OCI-LY3 (cell line): ENCODE results near the gene AFAP1.

ENCODE experiments used
- H2AFZ ChIP-seq: fragments of 200-600, 300-600 bp; shearing (Covaris generic); 2 replicates; pipeline ENCODE4 v1.6.0; 2014; ENCODE audit warnings: antibody characterized with exemption, low read depth, low read length
- H3K27ac ChIP-seq: fragments of 200-600, 300-600 bp; sonication (generic); 2 replicates; pipeline ENCODE4 v1.5.1; 2014; ENCODE audit warnings: mild to moderate bottlenecking, low read length, moderate library complexity, mixed read lengths
- H3K27me3 ChIP-seq: fragments of 200-600, 300-600 bp; sonication (generic); 2 replicates; pipeline ENCODE4 v1.6.1; 2014; ENCODE audit warnings: low read depth, low read length, mixed read lengths
- H3K36me3 ChIP-seq: fragments of 200-600, 300-600 bp; sonication (generic); replicated peaks from 2 replicates; pipeline ENCODE3; 2014; ENCODE audit warnings: low read depth, low read length, mixed read lengths
- H3K4me1 ChIP-seq: fragments of 300-600, 200-600 bp; sonication (generic); 2 replicates; pipeline ENCODE4 v1.6.1; 2014; ENCODE audit warnings: low read length, mixed read lengths
- H3K4me2 ChIP-seq: fragments of 200-600, 300-600 bp; sonication (generic); 2 replicates; pipeline ENCODE4 v1.6.1; 2014; ENCODE audit warnings: low read length, mixed read lengths
- H3K4me3 ChIP-seq: fragments of 300-600, 200-600 bp; sonication (generic); 2 replicates; pipeline ENCODE4 v1.5.1; 2014; ENCODE audit warnings: antibody characterized with exemption, mild to moderate bottlenecking, low read length, moderate library complexity
- H3K79me2 ChIP-seq: fragments of 300-600, 200-600 bp; shearing (Covaris generic); 2 replicates; pipeline ENCODE4 v1.6.1; 2014; ENCODE audit warnings: mild to moderate bottlenecking, low read length, mixed read lengths
- H3K9ac ChIP-seq: fragments of 300-600, 200-600 bp; shearing (Covaris generic); 2 replicates; pipeline ENCODE4 v1.6.0; 2014; ENCODE audit warnings: mild to moderate bottlenecking, low read length, moderate library complexity
- H3K9me3 ChIP-seq: fragments of 200-600, 300-600 bp; shearing (Covaris generic); 2 replicates; pipeline ENCODE4 v1.6.1; 2014; ENCODE audit warnings: low read length, mixed read lengths; ENCODE audit not compliant: insufficient read depth
- H4K20me1 ChIP-seq: fragments of 200-600, 300-600 bp; sonication (generic); 2 replicates; pipeline ENCODE4 v1.6.1; 2016; ENCODE audit warnings: low read length, mixed read lengths; ENCODE audit not compliant: insufficient read depth
- CTCF ChIP-seq: fragments of 200-600, 300-600 bp; sonication (generic); IDR thresholded peaks from 2 replicates; pipeline ENCODE4 v1.5.1; 2014; ENCODE audit warnings: antibody characterized with exemption, low read length, low read depth
- EZH2phosphoT487 ChIP-seq: fragments of 200-600 bp; shearing (Covaris generic); IDR thresholded peaks from 2 replicates; pipeline ENCODE4 v1.6.1; 2018; ENCODE audit warnings: antibody characterized with exemption, mixed run types, low read depth

Gene AFAP1

GRCh38 chr4:7964459-7964858, 24.8 kb upstream of the AFAP1 start:
- TF ChIP-seq EZH2phosphoT487: no peak
- Histone ChIP-seq H3K79me2 (no peaks in the 10 kb centered on the region), H3K36me3 (no peaks in the 10 kb centered on the region), H3K27me3 (no peaks in the 10 kb centered on the region), H3K9ac (no peak overlapping the region), H3K4me2 (no peak overlapping the region), H3K4me3 (no peak overlapping the region), H3K27ac (no peak overlapping the region), H3K9me3 (no peaks in the 10 kb centered on the region), H4K20me1 (no peaks in the 10 kb centered on the region), H3K4me1 (no peaks in the 10 kb centered on the region), H2AFZ (no peak overlapping the region)

- no peaks in the 10 kb centered on the region for H3K27me3 ChIP-seq
- no peak overlapping the region for H3K27ac ChIP-seq
- H3K4me3 ChIP-seq: no peak overlapping the region
- no peaks in the 10 kb centered on the region for H3K79me2 ChIP-seq
- no peak overlapping the region for H3K4me2 ChIP-seq
- H3K9me3 ChIP-seq: no peaks in the 10 kb centered on the region
- H4K20me1 ChIP-seq: no peaks in the 10 kb centered on the region
- H3K9ac ChIP-seq: no peak overlapping the region
- H3K4me1 ChIP-seq: no peaks in the 10 kb centered on the region
- TF ChIP-seq EZH2phosphoT487 (no peak), CTCF (no peak)
- H3K36me3 ChIP-seq: no peaks in the 10 kb centered on the region
- no peak overlapping the region for H2AFZ ChIP-seq
Measured at GRCh38 chr4:7963691-7964090, 24.0 kb upstream of the AFAP1 start.

GRCh38 chr4:7962609-7963508, 23.2 kb upstream of the AFAP1 start:
- Histone ChIP-seq H3K4me2 (no peak overlapping the region), H3K9ac (no peak overlapping the region), H3K27me3 (no peaks in the 10 kb centered on the region), H3K36me3 (no peaks in the 10 kb centered on the region), H3K4me1 (no peaks in the 10 kb centered on the region), H3K9me3 (no peaks in the 10 kb centered on the region), H3K27ac (no peak overlapping the region), H3K79me2 (no peaks in the 10 kb centered on the region), H4K20me1 (no peaks in the 10 kb centered on the region), H3K4me3 (no peak overlapping the region), H2AFZ (no peak overlapping the region)
- TF ChIP-seq CTCF (no peak), EZH2phosphoT487 (no peak)

- H2AFZ ChIP-seq: no peak overlapping the region
- H4K20me1 ChIP-seq: no peaks in the 10 kb centered on the region
- H3K9ac ChIP-seq: no peak overlapping the region
- H3K79me2 ChIP-seq: no peaks in the 10 kb centered on the region
- no peaks in the 10 kb centered on the region for H3K9me3 ChIP-seq
- TF ChIP-seq EZH2phosphoT487: no peak
- TF ChIP-seq CTCF: no peak
- H3K36me3 ChIP-seq: no peaks in the 10 kb centered on the region
- no peaks in the 10 kb centered on the region for H3K27me3 ChIP-seq
- H3K27ac ChIP-seq: no peak overlapping the region
- H3K4me2 ChIP-seq: no peak overlapping the region
- no peaks in the 10 kb centered on the region for H3K4me1 ChIP-seq
- H3K4me3 ChIP-seq: no peak overlapping the region
Measured at GRCh38 chr4:7960790-7961655, 21.4 kb upstream of the AFAP1 start.
